Measurements from ENCODE around the gene MAPKAP1.

The MAPKAP1 gene

DNA sequence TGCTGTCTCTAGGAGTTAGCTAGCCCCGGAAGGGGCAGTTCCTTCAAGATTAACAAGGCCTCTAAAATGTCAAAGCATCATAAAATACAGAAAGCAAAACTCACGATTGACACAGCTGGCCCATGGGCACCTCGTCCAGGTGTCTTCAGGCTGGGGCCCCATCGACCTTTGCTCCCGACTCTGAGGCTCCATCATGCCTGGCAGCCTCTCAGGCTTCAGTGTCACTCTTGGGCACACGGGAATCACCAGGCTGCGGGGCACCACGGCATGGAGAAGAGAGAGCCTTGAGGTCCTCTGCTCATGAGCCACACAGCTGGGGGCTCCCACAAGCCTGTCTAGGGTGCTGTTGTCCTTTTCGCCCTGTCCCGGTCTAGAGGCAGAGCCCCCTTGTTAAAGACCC is 284.2 kb downstream of the MAPKAP1 start:
- no peak for ATAC-seq
- no peak for TF ChIP-seq ZNF8 (CRISPR knock-in tag; IDR thresholded peaks at IDR 0.05)
- TF ChIP-seq ZFP30 (CRISPR knock-in tag; IDR thresholded peaks at IDR 0.05) = no peak

DNA sequence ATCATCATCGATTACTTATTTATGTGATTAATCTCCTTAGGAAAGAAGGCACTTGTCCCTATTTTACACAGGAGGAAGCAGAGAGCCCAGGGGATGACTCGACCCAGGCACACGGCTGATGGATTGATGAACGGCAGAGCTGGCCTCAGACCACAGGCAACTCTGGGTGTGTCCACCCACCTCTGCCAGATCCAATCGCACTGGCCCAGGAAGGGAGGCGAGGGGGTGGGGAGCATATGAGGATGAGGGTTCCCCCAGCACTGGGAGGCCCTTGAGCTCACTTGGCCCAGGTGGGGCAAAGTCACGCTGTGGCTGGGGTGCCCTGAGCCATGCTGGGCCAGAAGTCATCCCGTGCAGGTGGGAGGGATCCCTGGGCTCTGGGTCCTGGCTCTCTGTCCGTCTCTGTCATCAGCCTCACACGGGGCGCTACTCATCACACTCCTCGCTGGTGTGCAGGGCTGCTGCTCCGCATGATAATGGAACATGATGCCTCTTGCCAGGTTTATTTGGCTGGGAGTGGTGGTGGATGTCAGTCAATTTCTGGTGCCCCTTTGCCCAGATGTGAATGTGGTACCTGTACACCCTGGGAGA is 285.3 kb downstream of the MAPKAP1 start:
- no peak for TF ChIP-seq ZC3H10 (CRISPR knock-in tag; IDR thresholded peaks at IDR 0.05)
- TF ChIP-seq, protein P1, sequence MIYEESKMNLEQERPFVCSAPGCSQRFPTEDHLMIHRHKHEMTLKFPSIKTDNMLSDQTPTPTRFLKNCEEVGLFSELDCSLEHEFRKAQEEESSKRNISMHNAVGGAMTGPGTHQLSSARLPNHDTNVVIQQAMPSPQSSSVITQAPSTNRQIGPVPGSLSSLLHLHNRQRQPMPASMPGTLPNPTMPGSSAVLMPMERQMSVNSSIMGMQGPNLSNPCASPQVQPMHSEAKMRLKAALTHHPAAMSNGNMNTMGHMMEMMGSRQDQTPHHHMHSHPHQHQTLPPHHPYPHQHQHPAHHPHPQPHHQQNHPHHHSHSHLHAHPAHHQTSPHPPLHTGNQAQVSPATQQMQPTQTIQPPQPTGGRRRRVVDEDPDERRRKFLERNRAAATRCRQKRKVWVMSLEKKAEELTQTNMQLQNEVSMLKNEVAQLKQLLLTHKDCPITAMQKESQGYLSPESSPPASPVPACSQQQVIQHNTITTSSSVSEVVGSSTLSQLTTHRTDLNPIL (CRISPR knock-in tag; IDR thresholded peaks at IDR 0.05; ENCODE audit: low read depth) = no peak
- no peak for ATAC-seq

DNA sequence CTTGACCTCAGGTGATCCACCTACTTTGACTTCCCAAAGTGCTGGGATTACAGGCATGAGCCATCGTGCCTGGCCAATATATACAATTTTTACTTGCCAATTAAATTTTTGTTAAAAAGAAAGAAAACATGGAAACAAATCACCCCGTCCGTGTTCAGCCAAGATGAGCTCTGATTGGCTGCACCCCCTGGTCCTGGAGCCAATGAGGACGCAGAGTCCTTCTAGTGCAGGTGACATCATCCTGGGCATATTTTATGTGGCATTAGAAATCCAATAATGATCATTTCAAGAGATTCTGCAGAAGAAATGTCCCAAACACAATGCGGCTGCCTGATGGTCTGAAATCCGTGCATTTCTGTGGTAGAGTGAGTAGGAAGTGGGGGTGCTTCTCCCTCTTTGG is 285.8 kb downstream of the MAPKAP1 start:
- ATAC-seq = no peak
- TF ChIP-seq, protein P1 (CRISPR knock-in tag; IDR thresholded peaks at IDR 0.05; ENCODE audit: low read depth) = no peak
- TF ChIP-seq ZNF565 (CRISPR knock-in tag; conservative IDR thresholded peaks at IDR 0.05; ENCODE audit: low read depth) = no peak
- no peak for TF ChIP-seq ISL1 (CRISPR knock-in tag; IDR thresholded peaks at IDR 0.05)
- TF ChIP-seq RARB (CRISPR knock-in tag; IDR thresholded peaks at IDR 0.05) = no peak
- TF ChIP-seq, protein P2, sequence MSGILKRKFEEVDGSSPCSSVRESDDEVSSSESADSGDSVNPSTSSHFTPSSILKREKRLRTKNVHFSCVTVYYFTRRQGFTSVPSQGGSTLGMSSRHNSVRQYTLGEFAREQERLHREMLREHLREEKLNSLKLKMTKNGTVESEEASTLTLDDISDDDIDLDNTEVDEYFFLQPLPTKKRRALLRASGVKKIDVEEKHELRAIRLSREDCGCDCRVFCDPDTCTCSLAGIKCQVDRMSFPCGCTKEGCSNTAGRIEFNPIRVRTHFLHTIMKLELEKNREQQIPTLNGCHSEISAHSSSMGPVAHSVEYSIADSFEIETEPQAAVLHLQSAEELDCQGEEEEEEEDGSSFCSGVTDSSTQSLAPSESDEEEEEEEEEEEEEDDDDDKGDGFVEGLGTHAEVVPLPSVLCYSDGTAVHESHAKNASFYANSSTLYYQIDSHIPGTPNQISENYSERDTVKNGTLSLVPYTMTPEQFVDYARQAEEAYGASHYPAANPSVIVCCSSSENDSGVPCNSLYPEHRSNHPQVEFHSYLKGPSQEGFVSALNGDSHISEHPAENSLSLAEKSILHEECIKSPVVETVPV (CRISPR knock-in tag; IDR thresholded peaks at IDR 0.05) = no peak

DNA sequence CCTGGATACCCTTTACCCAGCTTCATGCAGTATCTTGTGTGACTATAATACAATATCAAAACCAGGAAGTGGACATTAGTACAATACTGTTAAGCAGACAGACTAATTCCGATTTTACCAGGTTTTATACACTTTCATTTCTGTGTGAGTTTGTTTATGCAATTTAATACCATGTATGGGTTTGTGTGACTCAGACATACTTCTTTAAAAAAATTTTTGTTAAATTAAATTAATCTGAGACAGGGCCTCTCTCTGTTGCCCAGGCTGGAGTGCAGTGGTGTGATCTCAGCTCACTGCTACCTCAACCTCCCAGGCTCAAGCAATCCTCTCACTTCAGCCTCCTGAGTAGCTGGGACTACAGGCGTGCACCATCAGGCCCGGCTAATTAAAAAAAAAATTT is 288.6 kb downstream of the MAPKAP1 start:
- TF ChIP-seq, protein P2 (CRISPR knock-in tag; IDR thresholded peaks at IDR 0.05) = no peak
- TF ChIP-seq, protein P3, sequence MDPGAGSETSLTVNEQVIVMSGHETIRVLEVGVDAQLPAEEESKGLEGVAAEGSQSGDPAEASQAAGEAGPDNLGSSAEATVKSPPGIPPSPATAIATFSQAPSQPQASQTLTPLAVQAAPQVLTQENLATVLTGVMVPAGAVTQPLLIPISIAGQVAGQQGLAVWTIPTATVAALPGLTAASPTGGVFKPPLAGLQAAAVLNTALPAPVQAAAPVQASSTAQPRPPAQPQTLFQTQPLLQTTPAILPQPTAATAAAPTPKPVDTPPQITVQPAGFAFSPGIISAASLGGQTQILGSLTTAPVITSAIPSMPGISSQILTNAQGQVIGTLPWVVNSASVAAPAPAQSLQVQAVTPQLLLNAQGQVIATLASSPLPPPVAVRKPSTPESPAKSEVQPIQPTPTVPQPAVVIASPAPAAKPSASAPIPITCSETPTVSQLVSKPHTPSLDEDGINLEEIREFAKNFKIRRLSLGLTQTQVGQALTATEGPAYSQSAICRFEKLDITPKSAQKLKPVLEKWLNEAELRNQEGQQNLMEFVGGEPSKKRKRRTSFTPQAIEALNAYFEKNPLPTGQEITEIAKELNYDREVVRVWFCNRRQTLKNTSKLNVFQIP (CRISPR knock-in tag; IDR thresholded peaks at IDR 0.05; ENCODE audit: borderline replicate concordance, low read depth) = no peak
- peak; percentile 67 for ATAC-seq

DNA sequence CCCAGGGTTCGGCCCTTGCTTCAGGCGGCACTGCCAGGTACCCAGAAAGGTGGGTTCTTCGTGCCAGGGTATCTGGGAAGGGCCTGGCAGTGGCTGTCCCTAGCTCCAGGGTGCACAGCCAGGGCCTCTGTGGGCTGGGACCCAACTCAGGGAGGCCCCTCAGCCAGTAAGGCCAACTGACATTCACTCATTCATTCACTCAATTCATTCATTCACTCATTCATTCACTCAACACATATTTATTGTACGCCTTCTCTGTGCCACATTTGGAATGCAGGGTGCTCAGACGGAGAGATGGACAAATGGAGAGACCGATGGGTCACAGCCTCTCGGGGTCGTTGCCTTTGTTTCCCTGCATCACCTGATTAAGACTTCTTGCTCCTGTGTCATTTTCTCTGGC is 290.5 kb downstream of the MAPKAP1 start:
- no peak for ATAC-seq
- no peak for TF ChIP-seq ISL1 (CRISPR knock-in tag; IDR thresholded peaks at IDR 0.05)
- TF ChIP-seq, protein P3 (CRISPR knock-in tag; IDR thresholded peaks at IDR 0.05; ENCODE audit: borderline replicate concordance, low read depth) = no peak
- TF ChIP-seq ESRRG (CRISPR knock-in tag; IDR thresholded peaks at IDR 0.05) = no peak
- TF ChIP-seq, protein P2 (CRISPR knock-in tag; IDR thresholded peaks at IDR 0.05) = no peak
- no peak for TF ChIP-seq CSDC2 (CRISPR knock-in tag; IDR thresholded peaks at IDR 0.05)
- no peak for TF ChIP-seq TOX (CRISPR knock-in tag; IDR thresholded peaks at IDR 0.05; ENCODE audit: borderline replicate concordance)
- TF ChIP-seq, protein P1 (CRISPR knock-in tag; IDR thresholded peaks at IDR 0.05; ENCODE audit: low read depth) = no peak
- no peak for TF ChIP-seq ZNF565 (CRISPR knock-in tag; conservative IDR thresholded peaks at IDR 0.05; ENCODE audit: low read depth)
- TF ChIP-seq RARB (CRISPR knock-in tag; IDR thresholded peaks at IDR 0.05) = no peak
- no peak for TF ChIP-seq ZFP30 (CRISPR knock-in tag; IDR thresholded peaks at IDR 0.05)
- no peak for TF ChIP-seq ZFP3 (CRISPR knock-in tag; IDR thresholded peaks at IDR 0.05)
- no peak for TF ChIP-seq GLIS3 (CRISPR knock-in tag; IDR thresholded peaks at IDR 0.05)
- TF ChIP-seq SNAI2 (CRISPR knock-in tag; IDR thresholded peaks at IDR 0.05) = no peak
- TF ChIP-seq, protein P4, sequence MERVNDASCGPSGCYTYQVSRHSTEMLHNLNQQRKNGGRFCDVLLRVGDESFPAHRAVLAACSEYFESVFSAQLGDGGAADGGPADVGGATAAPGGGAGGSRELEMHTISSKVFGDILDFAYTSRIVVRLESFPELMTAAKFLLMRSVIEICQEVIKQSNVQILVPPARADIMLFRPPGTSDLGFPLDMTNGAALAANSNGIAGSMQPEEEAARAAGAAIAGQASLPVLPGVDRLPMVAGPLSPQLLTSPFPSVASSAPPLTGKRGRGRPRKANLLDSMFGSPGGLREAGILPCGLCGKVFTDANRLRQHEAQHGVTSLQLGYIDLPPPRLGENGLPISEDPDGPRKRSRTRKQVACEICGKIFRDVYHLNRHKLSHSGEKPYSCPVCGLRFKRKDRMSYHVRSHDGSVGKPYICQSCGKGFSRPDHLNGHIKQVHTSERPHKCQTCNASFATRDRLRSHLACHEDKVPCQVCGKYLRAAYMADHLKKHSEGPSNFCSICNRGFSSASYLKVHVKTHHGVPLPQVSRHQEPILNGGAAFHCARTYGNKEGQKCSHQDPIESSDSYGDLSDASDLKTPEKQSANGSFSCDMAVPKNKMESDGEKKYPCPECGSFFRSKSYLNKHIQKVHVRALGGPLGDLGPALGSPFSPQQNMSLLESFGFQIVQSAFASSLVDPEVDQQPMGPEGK (CRISPR knock-in tag; IDR thresholded peaks at IDR 0.05; ENCODE audit: borderline replicate concordance) = no peak
- no peak for TF ChIP-seq OSR1 (CRISPR knock-in tag; IDR thresholded peaks at IDR 0.05)
- TF ChIP-seq TCF4 (CRISPR knock-in tag; IDR thresholded peaks at IDR 0.05; ENCODE audit: borderline replicate concordance) = no peak
